ENCODE results near the gene BPIFB3.
"Not testable (repeated sequence)": the region's sequence is repeated elsewhere in the genome, so short reads cannot be mapped to it uniquely, and the experiment has no call there.

BPIFB3 gene

DNA sequence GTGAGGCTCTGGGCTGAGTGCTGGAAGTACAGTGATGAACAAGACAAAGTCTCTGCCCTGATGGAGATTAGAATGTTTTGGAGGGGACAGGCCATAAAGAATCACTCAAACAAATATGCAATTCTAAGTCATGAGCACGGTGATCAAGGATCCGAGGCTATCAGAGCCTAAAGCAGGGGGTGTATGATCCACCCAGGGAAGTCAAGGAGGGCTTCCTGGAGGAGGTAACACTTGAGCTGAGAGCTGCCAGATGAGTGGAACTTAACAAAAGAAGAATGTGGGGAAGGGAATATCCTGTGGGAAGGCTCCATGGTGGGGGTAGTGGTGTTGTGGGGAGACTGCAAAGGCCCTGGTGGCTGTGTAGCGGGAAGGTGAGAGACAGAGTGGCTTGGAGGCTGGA is 38.0 kb downstream of the BPIFB3 start:
- no peak for DNase-seq

DNA sequence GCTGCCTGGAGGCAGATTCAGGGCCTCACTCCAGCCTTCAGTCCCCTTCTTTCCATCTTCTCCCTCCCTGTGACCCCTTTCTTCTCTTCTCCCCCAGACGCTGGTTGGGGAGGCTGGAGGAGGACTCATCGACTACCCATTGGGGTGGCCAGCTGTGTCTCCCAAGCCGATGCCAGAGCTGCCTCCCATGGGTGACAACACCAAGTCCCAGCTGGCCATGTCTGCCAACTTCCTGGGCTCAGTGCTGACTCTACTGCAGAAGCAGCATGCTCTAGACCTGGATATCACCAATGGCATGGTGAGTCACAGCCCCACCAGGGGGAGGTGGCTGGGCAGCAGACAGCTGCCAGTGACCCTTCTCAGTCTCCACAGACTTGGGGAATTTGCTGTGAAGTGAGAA is 38.7 kb downstream of the BPIFB3 start:
- DNase-seq = no peak

DNA sequence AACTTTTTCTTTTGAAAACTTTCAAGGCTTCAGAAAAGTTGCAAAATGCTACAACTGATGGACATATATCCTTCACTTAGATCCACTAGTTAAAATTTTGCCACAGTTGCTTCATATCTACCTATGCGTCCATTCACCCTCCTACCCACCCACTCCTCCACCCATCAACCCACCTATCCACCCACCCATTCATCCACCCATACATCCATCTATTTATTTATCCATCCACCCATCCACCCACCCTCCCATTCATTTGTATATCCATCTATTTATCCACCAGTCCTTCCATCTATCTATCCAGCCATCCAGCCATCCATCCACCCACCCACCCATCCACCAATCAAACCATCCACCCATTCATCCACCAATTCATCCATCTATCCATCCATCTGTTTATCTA is 39.4 kb downstream of the BPIFB3 start:
- no peak for DNase-seq

DNA sequence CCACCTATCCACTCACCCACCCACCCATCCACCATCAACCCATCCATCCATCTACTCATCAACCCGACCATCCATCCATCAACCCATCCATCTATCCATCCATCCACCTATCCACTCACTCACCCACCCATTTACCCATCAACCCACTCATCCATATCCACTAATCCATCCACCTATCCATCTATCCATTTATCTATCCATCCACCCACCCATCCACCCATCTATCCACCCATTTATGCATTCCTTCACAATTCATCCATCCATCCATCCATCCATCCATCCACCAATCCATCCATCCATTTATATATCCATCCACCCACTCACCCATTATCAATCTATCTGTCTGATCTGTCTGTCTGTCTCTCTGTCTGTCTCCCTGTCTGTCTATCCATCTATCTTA is 39.9 kb downstream of the BPIFB3 start:
- no peak for DNase-seq

DNA sequence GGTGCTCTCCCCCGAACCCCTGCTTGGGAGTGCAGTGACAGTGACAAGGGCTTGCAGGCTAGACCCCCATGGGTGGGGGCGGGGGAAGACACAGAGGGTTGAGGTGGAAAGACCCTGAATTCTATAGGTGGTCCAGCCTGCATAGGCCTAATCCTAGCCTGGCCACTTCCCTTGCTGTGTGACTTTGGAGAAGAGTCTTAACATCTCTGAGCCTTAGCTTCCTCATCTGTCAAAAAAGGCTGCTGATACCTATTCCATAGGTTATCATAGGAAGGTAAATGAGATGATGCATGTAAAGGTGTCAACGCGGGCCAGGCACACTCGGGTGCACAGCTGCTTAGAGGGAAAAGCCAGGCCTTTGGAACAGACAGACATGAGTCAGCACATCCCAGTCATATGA is 41.5 kb downstream of the BPIFB3 start:
- DNase-seq = no peak

DNA sequence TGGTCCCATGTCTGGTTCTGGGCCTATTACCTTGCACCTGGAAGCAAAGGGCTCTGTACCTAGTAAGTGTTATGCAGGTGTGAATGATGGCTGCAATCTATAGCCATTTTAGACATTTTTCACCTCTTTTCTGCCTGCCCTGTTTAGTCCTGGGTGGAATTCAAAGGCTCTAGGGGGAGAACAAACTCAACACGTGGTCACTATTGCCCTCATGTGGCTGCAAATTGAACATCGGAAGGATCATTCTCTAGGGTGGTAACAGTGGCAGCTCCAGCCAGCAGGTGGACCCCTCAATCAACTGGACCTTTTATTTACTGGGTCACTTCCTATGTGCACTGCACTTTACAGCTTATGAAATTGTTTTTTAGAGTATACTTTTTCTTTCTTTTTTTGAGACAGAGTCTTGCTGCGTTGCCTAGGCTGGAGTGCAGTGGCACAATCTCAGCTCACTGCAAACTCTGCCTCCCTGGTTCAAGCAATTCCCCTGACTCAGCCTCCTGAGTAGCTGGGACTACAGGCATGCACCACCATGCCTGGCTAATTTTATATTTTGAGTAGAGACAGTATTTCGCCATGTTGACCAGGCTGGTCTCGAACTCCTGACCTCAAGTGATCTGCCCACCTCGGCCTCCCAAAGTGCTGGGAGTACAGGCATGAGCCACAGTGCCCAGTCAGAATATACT is 42.3 kb downstream of the BPIFB3 start:
- not testable (repeated sequence) for DNase-seq

DNA sequence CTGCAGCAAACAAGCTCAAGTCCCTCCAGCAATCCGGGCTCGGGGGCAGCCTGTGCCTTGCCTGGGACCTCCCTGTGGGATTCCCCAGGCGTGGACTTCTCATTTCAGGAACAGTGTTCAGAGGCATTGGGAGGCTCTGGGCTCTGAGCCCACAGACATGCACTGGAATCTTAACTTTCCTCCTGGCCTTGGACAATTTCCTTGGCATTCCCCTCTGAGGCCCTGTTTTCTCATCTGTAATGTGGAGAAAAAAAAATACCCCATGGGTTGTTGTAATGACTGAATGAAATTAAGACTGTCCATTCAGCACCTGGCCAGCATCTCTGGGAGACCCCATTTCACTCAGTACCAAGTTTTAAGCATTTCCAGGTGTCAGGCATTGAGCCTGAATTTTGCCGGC is 43.3 kb downstream of the BPIFB3 start:
- DNase-seq = no peak

DNA sequence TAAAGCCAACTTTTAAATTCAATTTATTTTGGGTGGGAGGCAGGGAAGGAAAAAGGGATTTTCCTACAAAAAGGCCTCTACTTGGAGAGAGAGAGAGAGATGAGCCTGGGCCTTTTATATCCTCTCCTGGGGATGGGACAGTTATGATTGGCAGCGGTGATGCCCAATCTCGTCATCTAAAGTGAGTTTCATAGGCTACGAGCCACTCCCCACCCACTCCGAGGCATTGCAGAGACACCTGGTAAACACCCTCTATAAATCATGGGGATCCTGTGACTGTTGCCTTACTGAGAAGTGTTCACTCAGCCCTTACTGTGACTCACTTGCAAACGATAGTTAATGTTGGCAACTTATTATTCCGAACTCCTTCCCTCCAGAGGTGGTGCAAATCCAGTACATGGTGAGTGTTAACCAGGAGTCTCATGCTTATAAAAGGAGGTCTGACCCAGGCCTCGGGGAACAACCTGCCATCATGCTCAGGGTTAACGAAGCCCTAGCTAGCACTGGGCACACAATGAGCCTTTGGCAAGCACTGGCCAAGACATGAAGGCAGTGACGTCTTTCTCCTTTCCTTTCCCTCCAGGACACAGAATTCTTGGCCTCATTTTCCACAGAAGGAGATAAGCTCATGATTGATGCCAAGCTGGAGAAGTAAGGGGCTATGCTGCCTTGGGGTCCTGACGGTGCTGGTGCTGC is 46.3 kb downstream of the BPIFB3 start:
- DNase-seq = no peak

DNA sequence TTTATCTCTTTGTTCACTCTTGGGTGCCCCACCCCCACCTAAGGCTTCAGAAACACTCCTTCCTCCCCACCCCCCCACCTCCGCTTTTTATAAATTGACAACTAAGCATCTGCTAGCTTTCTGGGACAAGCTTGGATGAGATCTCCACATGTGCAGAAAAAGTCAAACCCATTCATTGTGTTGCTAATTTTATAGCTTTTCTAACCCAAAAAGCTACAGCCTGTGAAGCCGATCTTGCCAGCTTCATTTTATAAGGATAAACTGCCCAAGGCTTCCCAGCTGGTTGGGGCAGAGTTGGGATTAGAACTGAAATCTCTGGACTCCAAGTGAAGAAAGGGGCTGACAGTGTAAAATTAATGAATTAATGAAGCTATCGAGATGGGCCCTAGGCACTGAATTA is 49.9 kb downstream of the BPIFB3 start:
- DNase-seq = no peak

DNA sequence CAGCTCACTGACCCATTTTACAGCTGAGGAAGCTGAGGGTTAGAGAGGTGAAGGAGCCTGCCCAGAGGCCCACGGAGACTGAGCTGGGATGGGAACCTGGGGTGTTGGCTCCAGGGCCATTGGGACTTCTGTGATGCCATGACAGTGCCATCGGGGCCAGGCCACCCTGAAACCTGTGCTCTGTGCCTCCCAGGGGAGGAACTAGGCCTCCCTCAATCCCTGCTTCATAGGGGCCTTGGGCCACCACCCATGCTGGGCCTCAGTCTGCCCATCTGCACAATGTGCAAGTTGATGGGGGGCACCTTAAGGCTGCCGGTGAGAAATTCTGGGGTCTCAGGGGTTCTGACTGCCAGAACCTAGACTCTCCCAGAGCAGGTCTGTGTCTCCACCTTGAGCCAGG is 50.6 kb downstream of the BPIFB3 start:
- no peak for DNase-seq

DNA sequence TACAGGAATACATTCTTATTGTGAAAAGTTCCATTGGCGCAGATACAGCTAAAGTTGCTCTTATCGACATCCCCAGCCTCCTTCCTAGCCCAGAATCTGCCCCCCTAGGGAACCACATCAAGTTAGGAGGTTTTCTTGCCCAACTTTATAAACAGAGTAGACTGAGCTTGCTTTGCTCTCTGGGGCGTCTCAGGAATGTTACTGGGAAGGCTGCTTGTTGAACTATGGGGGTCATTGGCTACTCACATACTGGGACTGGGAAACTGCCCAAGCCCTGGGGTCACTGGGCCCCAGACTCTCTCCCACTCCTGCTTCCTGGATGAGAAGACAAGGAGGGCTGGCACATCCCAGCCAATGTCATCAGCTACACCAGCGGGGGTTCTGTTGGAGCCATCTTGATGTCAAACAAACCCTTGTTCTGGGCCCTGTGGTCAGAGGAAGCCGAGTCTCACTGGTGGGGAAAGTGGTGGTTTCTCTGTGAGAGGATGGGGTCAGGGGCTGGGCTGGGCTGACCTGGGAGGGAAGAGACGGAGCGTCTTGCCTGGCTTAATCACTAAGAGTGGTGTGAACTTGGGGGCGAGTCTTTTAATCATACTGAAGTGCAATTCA is 51.7 kb downstream of the BPIFB3 start:
- no peak for DNase-seq

DNA sequence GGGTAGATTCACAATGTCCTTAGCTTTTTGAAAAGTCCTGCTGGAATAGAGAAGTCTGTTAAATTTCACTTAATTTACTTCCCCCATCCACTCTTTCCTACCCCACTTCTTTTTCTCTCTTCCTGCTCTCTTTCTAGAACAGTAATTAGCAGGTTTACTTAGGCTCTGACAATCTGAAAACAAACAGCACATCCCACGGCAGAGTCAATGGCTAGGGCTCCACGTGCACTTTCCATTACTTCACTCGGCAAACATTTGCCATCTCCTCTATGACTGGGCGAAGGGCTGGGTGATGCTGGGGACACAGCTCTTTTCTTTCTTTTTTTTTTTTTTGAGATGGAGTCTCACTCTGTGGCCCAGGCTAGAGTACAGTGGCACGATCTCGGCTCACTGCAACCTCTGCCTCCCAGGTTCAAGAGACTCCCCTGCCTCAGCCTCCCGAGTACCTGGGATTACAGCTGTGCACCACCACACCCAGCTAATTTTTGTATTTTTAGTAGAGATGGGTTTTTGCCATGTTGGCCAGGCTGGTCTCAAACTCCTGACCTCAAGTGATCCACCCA is 52.4 kb downstream of the BPIFB3 start:
- DNase-seq = not testable (repeated sequence)

DNA sequence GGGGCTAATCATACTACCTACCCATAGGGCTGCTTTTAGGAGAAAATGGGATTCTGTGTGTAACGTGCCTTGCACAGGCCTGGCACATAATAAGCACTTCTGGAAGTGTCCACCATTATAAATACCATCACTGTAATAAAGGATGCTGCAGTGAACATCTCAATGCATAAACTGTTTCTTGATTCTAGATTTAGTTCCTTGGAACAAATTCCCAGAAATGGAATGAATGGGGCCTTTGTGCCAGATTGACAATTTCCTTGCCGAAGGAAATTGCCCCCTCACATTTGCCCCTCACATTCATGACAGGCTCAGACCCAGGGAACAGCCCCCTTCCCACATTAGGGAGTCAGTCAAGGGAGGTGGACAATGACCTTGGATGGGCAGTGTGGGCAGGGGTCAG is 55.0 kb downstream of the BPIFB3 start:
- DNase-seq = no peak

DNA sequence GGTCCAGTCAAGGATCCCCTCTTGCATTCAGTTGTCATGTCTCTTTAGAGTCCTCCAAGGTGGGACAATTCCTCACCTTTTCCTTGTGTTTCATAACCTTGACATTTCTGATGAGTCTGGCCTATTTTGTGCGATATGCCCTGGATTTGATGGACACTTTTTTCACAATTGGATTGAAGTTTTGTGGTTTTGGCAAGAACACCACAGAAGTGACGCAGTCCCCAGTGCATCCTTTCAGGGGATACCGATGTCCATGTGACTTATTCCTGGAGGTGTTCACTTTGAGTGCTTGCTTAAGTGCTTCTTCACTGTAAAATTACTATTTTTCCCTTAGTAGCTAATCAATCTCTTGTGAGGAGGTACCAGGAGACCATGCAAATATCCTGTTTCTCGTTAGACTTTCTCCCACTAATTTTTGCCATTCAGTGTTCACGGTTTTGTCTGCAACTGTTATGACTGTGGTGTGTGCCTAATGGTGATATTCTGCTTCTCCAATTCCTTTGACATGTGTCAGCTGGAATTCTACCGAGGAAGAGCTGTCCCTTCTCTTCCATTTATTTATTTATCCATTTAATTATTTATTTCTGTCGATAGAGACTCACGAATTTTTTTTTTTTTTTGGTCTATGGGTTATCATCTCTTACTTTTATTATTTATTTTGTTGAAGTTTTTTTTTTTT is 56.6 kb downstream of the BPIFB3 start:
- DNase-seq = no peak

DNA sequence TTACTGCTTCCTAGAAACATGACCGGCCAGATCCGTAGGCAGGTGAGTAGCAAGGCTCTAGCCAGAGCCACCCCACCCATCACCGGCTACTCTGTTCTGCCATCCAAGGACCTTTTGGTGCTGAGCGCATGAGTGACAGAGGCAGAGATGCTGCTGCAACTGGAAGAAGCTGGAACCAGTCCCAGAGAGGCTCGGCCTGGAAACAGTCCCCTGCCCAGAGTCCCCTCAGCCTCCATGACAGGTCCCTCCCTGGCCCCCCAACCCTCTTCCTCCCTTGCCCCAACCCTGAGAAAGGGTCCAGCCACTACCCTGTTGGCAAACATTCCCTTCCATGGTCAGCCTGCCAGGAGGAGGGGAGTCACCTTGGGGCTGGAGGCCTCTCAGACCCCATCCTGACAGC is 57.6 kb downstream of the BPIFB3 start:
- DNase-seq = no peak

DNA sequence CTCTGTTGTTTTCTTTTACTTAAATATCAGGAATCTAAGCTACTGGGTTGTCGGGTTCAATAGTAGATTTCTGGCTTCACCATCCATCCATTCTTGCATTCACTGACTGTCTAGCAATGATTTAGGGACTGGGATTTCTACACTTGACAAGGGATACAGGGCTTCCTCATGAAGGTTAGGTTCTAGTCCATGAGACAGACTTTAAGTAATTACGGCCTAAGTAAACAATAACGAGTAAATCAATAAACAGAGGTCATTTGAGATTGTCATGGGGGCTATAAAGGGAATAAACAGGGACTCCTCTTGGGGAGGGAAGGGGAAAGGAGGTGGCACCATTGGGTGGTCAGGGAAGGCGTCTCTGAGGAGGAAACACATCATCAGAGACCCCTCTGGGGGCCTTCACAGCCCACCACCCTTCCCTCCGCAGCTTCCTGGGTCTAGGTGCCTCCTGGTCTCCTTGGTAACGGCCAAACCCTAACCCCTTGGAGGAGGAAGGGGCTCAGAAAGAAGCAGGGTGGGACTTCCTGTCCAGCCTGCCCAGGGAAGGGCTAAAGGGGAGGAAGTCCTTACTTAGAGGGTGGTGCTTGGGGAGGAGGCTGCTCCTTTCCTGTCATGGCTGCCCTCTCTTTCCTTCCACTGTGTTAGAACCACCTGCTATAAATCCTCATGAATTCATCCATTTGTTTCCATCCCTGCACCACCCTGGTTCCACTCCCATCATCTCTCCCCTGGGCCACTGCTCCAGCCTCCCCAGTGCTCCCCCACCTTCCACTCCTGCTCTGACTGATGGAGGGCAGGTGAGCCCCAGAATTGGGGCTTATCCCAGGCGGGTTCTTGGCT is 59.1 kb downstream of the BPIFB3 start:
- no peak for DNase-seq

DNA sequence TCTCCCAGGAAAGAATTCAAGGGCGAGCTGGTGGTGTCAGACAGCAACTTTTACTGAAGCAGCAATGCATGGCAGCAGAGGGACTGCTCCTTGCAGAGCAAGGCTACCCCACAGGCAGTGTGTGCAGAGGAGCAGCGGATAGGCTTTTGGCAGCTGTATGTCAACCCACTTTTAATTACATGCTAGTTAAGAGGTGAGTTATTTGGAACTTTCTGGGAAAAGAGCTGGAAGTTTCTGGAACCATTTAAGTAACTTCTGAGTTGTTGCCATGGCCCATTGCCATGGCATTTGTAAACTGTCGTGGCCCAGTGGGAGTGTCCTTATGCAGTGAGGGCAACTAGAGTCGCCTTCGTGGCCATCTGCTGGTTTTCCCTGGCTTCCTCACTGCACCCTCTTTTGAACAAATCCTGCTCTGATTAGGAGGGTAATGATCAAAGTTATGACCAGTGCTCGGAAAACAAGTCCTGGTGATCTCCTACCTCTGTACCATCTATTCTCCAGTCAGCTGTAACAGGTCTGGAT is 59.7 kb downstream of the BPIFB3 start:
- no peak for DNase-seq

DNA sequence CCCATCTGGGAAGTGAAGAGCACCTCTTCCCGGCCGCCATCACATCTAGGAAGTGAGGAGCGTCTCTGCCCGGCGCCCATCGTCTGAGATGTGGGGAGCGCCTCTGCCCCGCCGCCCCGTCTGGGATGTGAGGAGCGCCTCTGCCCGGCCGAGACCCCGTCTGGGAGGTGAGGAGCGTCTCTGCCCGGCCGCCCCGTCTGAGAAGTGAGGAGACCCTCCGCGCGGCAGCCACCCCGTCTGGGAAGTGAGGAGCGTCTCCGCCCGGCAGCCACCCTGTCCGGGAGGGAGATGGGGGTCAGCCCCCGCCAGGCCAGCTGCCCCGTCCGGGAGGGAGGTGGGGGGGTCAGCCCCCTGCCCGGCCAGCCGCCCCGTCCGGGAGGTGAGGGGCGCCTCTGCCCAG is 61.8 kb downstream of the BPIFB3 start:
- DNase-seq = not testable (repeated sequence)

DNA sequence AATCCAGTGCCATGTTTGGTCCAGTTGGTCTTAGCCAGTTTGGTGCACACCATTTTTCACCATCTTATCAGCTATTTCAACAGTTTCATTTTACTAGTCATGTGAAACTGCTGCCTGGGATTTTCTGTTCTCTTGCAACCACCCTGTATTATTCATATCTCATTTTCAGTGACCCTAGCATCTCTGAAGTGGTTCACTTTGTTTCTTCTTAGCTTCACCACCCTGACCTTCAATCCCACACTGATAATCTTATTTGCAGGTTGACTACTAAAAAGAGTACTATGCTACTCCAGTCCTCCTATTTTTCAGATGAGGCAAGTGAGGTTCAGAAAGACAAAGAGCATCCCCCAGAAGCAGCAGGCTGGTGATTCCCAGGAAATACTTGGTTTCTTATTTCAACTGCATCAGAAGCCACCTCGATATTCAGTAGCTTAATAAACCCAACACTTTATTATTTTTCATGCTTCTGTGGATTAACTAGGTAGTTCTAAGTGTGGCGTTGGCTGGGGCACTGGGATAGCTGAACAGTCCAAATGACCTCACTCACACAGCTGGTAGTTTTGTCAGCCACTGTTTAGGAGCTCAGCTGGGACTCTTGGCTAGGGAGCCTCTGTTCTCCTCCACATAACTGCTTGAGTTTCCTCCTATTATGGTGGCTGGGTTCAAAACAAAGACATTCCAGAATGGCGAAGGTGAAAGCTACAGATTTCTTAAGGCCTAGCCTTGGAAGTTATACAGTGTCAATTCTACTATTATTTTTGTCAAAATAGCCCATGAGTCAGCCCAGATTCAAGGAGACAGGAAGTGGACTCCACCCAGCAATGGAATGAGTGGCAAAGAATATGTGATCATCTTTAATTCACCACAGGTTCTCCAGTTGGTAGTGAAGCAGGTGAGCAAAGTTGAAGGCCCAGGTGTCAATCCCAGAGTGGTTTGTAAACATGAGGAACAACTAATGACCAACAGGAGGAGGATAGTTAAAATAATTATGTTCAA is 66.3 kb downstream of the BPIFB3 start:
- DNase-seq = no peak

DNA sequence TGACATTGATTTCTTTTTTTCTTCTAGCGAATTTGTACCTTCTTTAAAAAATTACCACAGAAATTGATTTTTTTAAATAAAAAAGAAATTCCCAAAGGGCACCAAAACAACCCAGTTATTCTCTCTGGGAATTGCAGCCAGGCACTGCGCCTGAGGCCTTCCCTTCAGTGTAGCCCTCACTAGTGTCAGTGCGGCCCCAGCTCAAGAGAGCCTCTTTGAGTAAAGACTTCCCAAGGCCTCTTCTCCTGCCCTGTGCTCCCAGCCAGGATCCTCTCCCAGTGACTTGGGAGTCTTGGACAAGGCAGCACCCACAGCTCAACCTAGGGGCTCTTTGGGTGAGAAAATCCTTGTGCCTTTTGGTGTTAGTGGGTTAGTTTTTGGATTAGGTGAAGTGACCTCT is 67.2 kb downstream of the BPIFB3 start:
- no peak for DNase-seq

DNA sequence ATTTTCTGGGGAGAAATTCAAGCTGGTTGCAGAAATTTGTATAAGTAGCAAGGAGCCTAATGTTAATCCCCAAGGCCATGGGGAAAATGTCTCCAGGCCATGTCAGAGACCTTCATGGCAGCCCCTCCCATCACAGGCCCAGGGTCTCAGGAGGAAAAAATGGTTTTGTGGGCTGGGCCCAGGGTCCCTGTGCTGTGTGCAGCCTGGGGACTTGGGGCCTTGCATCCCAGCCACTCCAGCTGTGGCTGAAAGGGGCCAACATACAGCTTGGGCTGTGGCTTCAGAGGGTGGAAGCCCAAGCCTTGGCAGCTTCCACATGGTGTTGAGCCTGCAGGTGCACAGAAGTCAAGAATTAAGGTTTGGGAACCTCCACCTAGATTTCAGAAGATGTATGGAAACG is 68.6 kb downstream of the BPIFB3 start:
- DNase-seq = not testable (repeated sequence)

Data from activated gamma-delta T cell (primary cell).